Epidermal melanocyte (primary cell): ENCODE results near the gene MAPKBP1.

ENCODE experiments used
- DNase-seq: peaks from one replicate; pipeline ENCODE4 v3.0.0; 2011; ENCODE audit warnings: low spot score; ENCODE audit not compliant: insufficient read length

MAPKBP1 gene

GRCh38 chr15:41783296-41783695 is 9.0 kb downstream of the MAPKBP1 start:
- DNase-seq = no peak

DNA sequence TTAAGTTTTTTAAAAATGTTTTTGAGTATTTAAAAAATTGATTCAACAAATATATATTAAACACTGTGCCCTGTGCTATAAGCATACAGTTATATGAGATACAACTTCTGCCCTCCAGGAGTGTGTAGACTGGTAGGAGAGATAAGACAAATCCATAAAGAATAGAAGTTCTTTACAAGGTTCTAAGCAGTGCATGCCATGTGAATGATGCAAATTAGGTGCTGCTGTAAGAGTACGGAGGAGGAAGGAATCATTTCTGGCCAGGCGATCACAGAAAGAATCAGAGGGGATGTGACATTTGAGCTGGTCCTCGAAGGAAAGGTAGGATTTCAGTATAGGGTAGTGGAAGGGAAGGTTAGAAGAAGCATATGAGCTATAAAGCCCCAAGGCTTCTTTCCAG is 14.0 kb downstream of the MAPKBP1 start:
- no peak for DNase-seq

GRCh38 chr15:41789236-41789635 is 15.0 kb downstream of the MAPKBP1 start:
- DNase-seq = no peak

GRCh38 chr15:41789662-41790061 is 15.4 kb downstream of the MAPKBP1 start:
- DNase-seq = no peak

DNA sequence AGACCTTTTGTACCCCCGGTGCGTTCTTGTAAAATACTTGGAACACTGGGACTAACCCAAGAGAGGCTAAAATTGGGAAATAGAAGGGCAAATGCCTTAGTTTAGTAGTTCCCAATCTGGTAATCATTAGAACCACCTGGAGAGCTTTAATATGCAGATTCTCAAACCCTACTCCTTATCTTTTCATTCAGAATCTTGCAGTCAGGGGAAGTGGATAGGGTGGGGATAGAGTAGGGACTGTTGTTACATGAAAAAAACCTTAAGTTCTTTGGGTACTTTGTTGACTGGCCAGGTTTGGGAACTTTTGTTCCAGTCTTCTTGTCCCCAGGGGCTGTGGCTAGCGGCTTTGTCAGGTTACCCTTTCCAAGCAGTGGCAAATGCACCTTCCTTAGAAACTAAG is 15.9 kb downstream of the MAPKBP1 start:
- no peak for DNase-seq

GRCh38 chr15:41790756-41791546 is 16.7 kb downstream of the MAPKBP1 start:
- DNase-seq = no peak

- DNase-seq = no peak
Observed at GRCh38 chr15:41791547-41791937, 17.3 kb downstream of the MAPKBP1 start.

DNA sequence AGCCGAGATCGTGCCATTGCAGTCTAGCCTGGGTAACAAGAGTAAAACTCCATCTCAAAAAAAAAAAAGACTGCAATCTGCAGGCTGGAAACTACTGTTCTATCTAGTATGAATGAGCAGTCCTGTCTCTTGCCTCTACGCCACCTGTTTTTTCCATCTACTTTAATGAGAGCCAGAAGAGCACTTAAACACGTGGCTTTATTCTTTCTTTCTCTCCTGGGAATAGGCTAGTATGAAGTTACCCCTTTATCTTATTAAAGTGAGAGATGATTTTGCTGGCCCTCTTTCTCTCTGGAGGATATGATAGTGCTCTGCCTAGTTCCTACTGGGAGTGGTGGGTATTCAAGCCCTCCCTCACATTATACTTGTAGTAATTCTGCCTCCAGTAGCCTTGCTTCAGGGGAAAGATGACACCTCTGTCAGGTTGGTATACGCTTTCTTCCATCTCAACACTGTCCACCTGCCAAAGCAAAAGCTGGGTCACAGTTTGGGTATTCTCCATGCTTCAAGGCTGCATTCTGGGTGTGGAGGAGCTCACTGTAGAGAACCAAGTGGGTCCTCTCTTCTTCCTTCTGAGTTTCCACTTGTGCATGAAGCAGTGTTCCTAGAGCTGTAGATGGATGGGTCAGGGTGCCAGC is 17.8 kb downstream of the MAPKBP1 start:
- DNase-seq = no peak

GRCh38 chr15:41794081-41794480 is 19.8 kb downstream of the MAPKBP1 start:
- no peak for DNase-seq

- peak; percentile 51 for DNase-seq
Observed at GRCh38 chr15:41795996-41796856, 21.9 kb downstream of the MAPKBP1 start.

GRCh38 chr15:41797201-41797944 is 23.1 kb downstream of the MAPKBP1 start:
- DNase-seq = no peak

DNA sequence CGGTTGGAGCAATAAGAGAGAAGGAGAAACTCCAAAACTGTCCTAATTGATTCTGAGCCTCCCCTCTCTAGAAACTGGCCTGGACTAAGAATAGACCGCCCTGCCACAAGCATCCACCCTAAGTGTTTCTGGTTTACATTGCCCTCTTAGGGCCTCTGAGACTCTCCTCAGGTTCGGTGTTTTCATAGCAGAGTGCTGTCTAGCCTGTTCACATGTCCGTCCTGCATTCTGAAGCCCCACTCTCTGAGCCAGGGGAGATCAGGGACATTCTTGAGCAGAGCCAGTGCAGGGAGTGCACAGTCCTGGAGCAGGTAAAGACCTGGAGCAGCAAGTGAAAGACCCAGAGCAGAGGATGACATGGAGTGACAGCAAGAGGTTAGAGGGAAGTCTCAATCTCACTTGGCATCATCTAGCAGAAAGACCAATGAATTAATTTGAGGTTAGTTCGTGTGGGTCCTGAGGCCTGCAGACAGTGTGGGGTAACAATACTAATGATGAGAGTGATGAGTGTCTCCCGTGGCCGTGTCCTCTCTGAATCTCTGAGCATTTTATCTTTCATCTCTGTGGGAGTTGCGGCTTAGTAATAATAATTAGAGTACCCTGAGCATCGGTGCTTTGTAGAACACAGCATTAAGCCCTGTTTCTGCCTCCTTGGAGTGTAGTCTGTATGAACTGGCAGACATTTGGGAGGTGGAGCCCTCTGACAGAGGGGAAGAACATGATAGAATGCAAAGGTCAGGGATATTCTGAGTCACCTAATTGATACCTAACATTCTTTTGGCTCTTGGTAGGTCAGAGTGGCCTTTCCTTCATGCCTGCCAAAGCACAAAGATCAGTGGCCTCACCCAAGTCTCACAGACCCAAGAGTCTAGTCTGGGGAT is 24.6 kb downstream of the MAPKBP1 start:
- DNase-seq = no peak

- DNase-seq = no peak
Observed at GRCh38 chr15:41799488-41799805, 25.2 kb downstream of the MAPKBP1 start.

DNA sequence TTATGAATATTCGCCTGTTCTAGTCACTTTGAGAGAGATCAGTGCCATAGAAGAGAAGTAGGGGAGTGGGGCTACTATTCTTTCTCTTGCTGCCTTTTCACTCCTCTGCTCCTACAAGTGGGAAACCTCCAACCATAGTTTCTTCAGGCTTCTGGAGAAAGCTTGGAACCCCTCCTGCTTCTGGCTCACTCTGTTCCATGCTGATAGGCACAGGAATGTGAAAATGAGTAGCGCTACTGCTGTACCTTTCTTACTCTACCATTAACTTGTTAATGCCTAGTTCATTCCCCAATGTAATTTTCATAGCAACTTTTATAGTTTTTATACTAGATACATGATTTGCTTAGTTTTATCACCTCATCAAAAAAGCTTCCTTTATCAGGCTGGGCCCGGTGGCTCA is 26.9 kb downstream of the MAPKBP1 start:
- no peak for DNase-seq

DNA sequence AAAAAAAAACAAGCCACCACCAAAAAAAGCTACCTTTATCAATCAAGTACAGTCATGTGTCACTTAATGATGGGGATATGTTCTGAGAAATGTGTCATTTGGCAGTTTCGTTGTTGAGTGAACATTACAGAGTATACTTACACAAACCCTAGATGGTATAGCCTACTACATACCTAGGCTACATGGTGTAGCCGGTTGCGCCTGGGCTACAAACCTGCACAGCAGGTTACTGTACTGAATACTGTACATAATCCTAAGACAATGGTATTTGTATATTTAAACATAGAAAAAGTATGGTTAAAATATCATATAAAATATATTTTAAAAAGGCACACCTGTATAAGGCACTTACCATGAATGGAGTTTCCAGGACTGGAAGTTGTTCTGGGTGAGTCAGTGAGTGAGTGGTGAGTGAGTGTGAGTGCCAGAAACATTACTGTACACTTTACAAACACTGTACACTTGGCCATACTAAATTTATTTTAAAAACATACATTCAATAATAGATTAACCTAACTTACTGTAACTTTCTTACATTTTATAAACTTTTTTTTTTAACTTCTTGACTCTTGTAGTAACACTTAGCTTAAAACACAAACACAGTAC is 27.7 kb downstream of the MAPKBP1 start:
- DNase-seq = no peak

- DNase-seq = no peak
Observed at GRCh38 chr15:41804361-41804760, 30.1 kb downstream of the MAPKBP1 start.

DNA sequence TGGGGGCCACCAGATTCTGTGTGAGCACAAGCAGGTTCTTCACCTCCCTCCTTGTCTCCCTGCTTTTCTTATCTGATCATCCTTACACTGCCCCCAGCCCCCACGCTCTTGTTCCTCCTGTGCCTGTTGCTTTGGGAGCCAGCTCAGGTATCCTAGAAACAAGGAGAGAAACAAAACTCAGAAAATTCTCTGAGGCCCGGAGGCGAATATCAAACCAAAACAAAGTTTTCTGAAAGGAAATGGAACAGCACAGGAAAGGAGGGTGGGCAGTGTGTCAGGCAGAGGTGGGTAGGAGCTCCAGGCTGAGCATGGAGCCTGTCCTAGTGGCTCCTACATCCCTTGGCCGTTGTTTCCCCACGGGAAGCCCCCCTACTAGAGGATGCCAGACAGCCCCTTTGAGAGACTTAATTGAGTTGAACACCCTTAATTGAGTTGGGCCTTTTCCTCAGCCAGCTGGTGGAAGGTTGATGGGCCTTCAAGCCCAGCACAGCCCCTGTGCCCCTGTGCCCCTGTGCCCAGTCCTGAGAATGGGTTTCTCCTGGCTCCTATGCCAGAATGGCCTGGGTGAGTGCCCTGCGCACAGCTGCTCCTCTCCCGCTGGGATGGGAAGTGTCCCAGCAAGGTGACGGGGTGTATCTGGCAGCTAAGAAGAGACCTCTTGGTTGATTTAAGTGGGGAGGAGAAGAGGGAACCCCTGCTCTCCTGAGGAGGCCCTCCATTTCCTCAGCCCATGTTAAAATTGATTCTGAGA is 30.8 kb downstream of the MAPKBP1 start:
- DNase-seq = no peak

DNA sequence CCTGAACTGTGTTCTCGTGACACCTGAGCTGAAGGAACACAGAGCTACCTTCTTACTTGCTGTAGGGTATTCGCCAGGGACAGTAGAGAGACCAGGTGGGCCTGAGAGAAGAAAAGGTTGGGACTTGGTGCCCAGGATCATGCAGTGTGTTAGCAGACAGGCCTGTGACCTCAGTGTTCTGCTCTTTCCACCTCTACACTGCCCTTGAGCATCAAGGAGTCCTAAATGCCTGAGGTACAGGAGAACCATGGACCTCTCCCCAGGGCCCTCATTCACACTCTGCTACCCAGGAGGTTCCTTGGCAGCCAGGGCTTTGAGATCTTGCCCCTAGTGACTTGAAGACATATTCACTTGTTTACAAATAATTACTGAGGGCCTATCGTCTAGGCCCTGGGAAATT is 31.4 kb downstream of the MAPKBP1 start:
- no peak for DNase-seq
